IMR-90 (cell line): ENCODE measurements around the gene CLP1. TPM values are rescaled to one million over a fixed set of nuclear protein-coding genes. Genes with fewer than 3 reads are reported as not detected.

Experiments
- ATAC-seq: fragments of 200-7000 bp; cut with Tn5 transposase; 2 replicates; pipeline ENCODE4 v1.9.1; 2020; ENCODE audit warnings: low read depth, mild to moderate bottlenecking, moderate library complexity
- BruUV-seq: library from RNA; stranded (reverse); fragments of 400-500 nt; replicated peaks from 2 replicates; lab custom pipeline; 2021; lab: Mats Ljungman, UMichigan
- CTCF ChIA-PET: fragments of 300-600 bp; formaldehyde crosslinking; extraction: SDS; loops from one replicate; lab custom pipeline; 2021; ENCODE audit warnings: antibody characterized with exemption; lab: Yijun Ruan, JAX
- POLR2A ChIA-PET: fragments of 300-600 bp; sonication (Branson Sonifier 250); formaldehyde crosslinking; loops from one replicate; lab custom pipeline; 2022; ENCODE audit warnings: antibody characterized with exemption; ENCODE audit not compliant: unreplicated experiment; lab: Charles Lee
- DNase-seq: peaks from one replicate; pipeline ENCODE4 v3.0.0; 2013
- H2AFZ ChIP-seq: replicated peaks from 2 replicates; pipeline ENCODE3; 2013; ENCODE audit warnings: low read length, mild to moderate bottlenecking; ENCODE audit not compliant: poor library complexity
- H2AK5ac ChIP-seq: 2 replicates; pipeline ENCODE4 v1.6.1; 2013; ENCODE audit warnings: low read depth, low read length, inconsistent platforms
- H2AK9ac ChIP-seq: replicated peaks from 2 replicates; pipeline ENCODE3; 2013; ENCODE audit warnings: mild to moderate bottlenecking, low read depth, low read length, moderate library complexity; ENCODE audit not compliant: poor library complexity
- H2BK120ac ChIP-seq: 2 replicates; pipeline ENCODE4 v1.6.1; 2013; ENCODE audit warnings: low read depth, low read length, inconsistent platforms
- H2BK15ac ChIP-seq: 3 replicates; pipeline ENCODE4 v1.6.1; 2013; ENCODE audit warnings: low read depth, low read length, inconsistent platforms
- H2BK20ac ChIP-seq: 2 replicates; pipeline ENCODE4 v1.6.1; 2013; ENCODE audit warnings: low read depth, mild to moderate bottlenecking, inconsistent platforms, low read length, moderate library complexity
- H2BK5ac ChIP-seq: 2 replicates; pipeline ENCODE4 v1.6.1; 2013; ENCODE audit warnings: mild to moderate bottlenecking, low read depth, low read length, inconsistent platforms; ENCODE audit not compliant: poor library complexity, severe bottlenecking
- H3K14ac ChIP-seq: replicated peaks from 2 replicates; pipeline ENCODE4 v1.6.1; 2013; ENCODE audit warnings: low read depth, low read length, inconsistent platforms
- H3K18ac ChIP-seq: 2 replicates; pipeline ENCODE4 v1.6.1; 2013; ENCODE audit warnings: low read depth, low read length, control low read depth
- H3K23ac ChIP-seq: 2 replicates; pipeline ENCODE4 v1.6.1; 2013; ENCODE audit warnings: low read depth, low read length, inconsistent platforms
- H3K27ac ChIP-seq: 2 replicates; pipeline ENCODE4 v1.5.1; 2013; ENCODE audit warnings: mild to moderate bottlenecking, control low read depth, low read length; ENCODE audit not compliant: insufficient read depth
- H3K27me3 ChIP-seq: 2 replicates; pipeline ENCODE4 v1.6.1; 2013; ENCODE audit warnings: low read length; ENCODE audit not compliant: control insufficient read depth, insufficient read depth
- H3K36me3 ChIP-seq: 2 replicates; pipeline ENCODE4 v1.6.1; 2013; ENCODE audit warnings: low read length, mixed read lengths; ENCODE audit not compliant: control insufficient read depth, insufficient read depth
- H3K4ac ChIP-seq: 2 replicates; pipeline ENCODE4 v1.6.1; 2013; ENCODE audit warnings: low read depth, low read length, inconsistent platforms
- H3K4me1 ChIP-seq: 2 replicates; pipeline ENCODE4 v1.6.1; 2013; ENCODE audit warnings: low read length, mixed read lengths; ENCODE audit not compliant: control insufficient read depth, insufficient read depth
- H3K4me2 ChIP-seq: 2 replicates; pipeline ENCODE4 v1.6.1; 2013; ENCODE audit warnings: low read depth, mild to moderate bottlenecking, control low read depth, low read length, moderate library complexity
- H3K4me3 ChIP-seq: 2 replicates; pipeline ENCODE4 v1.5.1; 2013; ENCODE audit warnings: low read depth, mild to moderate bottlenecking, control low read depth, low read length, moderate library complexity; ENCODE audit not compliant: insufficient read depth
- H3K56ac ChIP-seq: 2 replicates; pipeline ENCODE4 v1.6.1; 2013; ENCODE audit warnings: low read length, inconsistent platforms; ENCODE audit not compliant: insufficient read depth; ENCODE audit errors: extremely low read depth
- H3K79me1 ChIP-seq, 2 experiments: 2 replicates each; pipeline ENCODE4 v1.6.1; 2013; ENCODE audit warnings: low read length in 2 of 2, inconsistent platforms in 1 of 2, low read depth in 1 of 2
- H3K9ac ChIP-seq: 2 replicates; pipeline ENCODE4 v1.6.1; 2013; ENCODE audit warnings: low read depth, low read length, control low read depth
- H3K9me1 ChIP-seq: 2 replicates; pipeline ENCODE4 v1.6.1; 2013; ENCODE audit warnings: low read length, inconsistent platforms; ENCODE audit not compliant: insufficient read depth
- H3K9me3 ChIP-seq: 2 replicates; pipeline ENCODE4 v1.6.1; 2013; ENCODE audit warnings: low read length; ENCODE audit not compliant: control insufficient read depth, insufficient read depth
- H4K20me1 ChIP-seq: 2 replicates; pipeline ENCODE4 v1.6.1; 2013; ENCODE audit warnings: low read length, inconsistent platforms; ENCODE audit not compliant: insufficient read depth
- H4K5ac ChIP-seq: 2 replicates; pipeline ENCODE4 v1.6.1; 2013; ENCODE audit warnings: mild to moderate bottlenecking, low read depth, low read length, control low read depth
- H4K8ac ChIP-seq, 2 experiments: 2 replicates each; pipeline ENCODE4 v1.6.1; 2013; ENCODE audit warnings: low read depth in 2 of 2, low read length in 2 of 2, control low read depth in 1 of 2, inconsistent platforms in 1 of 2
- H4K91ac ChIP-seq: 2 replicates; pipeline ENCODE4 v1.6.1; 2013; ENCODE audit warnings: low read depth, low read length, inconsistent platforms; ENCODE audit not compliant: insufficient read depth
- MXI1 ChIP-seq: IDR thresholded peaks from 2 replicates; pipeline ENCODE4 v1.6.1; 2012; ENCODE audit warnings: low read depth, mild to moderate bottlenecking, low read length, moderate library complexity, borderline replicate concordance
- NFE2L2 ChIP-seq: fragments of 150-350 bp; IDR thresholded peaks from 2 replicates; pipeline ENCODE4 v1.6.1; 2016; ENCODE audit warnings: low read depth, mild to moderate bottlenecking, low read length
- RAD21 ChIP-seq: IDR thresholded peaks from 2 replicates; pipeline ENCODE4 v1.6.1; 2012; ENCODE audit warnings: low read length, improper control_type of control experiment
- WGBS, 2 experiments: methylation state at CpG; one replicate each; pipeline versions ENCODE4 v1.1.5 to v1.1.7; 2013; ENCODE audit warnings: missing lambda C conversion rate in 2 of 2; ENCODE audit not compliant: insufficient read length in 1 of 2; ENCODE audit errors: extremely low coverage in 2 of 2; 5-methylcytosine and 5-hydroxymethylcytosine counted together
- dilution Hi-C: fragments of 300-500 bp; cut with HindIII; formaldehyde crosslinking; loops from one replicate; pipeline ENCODE4 v1.14.3; 2018; ENCODE audit warnings: low sequenced_read_pairs; ENCODE audit not compliant: unreplicated experiment
- in situ Hi-C: fragments of 300-500 bp; cut with MboI; formaldehyde crosslinking; loops from 3 replicates; pipeline ENCODE4 v1.14.3; 2019; ENCODE audit warnings: low sequenced_read_pairs, inconsistent platforms, mixed read lengths
- intact Hi-C: fragments of 100-400 bp; cut with micrococcal nuclease; formaldehyde crosslinking; loops from 2 replicates; pipeline ENCODE4 v1.10.0; 2022
- polyA plus RNA-seq, 3 experiments: library from polyadenylated mRNA; depleted of rRNA; stranded (reverse); fragments of >200 nt; gene quantifications; 2 replicates each; pipeline ENCODE4 v1.2.3, GENCODE V29; 2012; ENCODE audit warnings: low replicate concordance in 1 of 3
- total RNA-seq: library from RNA; depleted of rRNA; stranded (reverse); fragments of >200 nt; gene quantifications from 2 replicates; pipeline ENCODE4 v1.2.3, GENCODE V29; 2012

Gene CLP1
- total and polyA plus RNA-seq, 2 of the 4 experiments (the other 2 are of a cell fraction) = 16.5 to 24.0 TPM

GRCh38 chr11:57648801-57649735 lies 8.5 kb upstream of the CLP1 start:
- Histone ChIP-seq H3K27me3 (no peaks in the 10 kb centered on the region), H3K23ac (peak overlapping the region; percentile 55; the same call in 1 of the 2 replicates), H2BK20ac (no peak overlapping the region), H2BK15ac (no peak overlapping the region), H4K20me1 (peaks cover 45% of the 10 kb centered on the region), H2AK9ac (peak overlapping the region; percentile 53), H3K9ac (peak overlapping the region; percentile 79), H2AFZ (peak overlapping the region; percentile 12), H3K9me1 (0 out of 2 replicates have a peak, but pooled peaks cover 8% of the 10 kb centered on the region), H3K9me3 (no peaks in the 10 kb centered on the region), H3K4me3 (peak overlapping the region; percentile 67), H3K4me1 (peaks cover 24% of the 10 kb centered on the region), H3K4ac (no peak overlapping the region), H2AK5ac (peak overlapping the region; percentile 52), H3K36me3 (peaks cover 4% of the 10 kb centered on the region; the same call in 1 of the 2 replicates), H2BK5ac (no peak overlapping the region), H4K5ac (peak overlapping the region; percentile 59; the same call in 1 of the 2 replicates), H2BK120ac (no peak overlapping the region), H3K56ac (no peak overlapping the region), H3K18ac (peak overlapping the region; percentile 90), H4K91ac (no peak overlapping the region), H3K27ac (peak overlapping the region; percentile 5; the same call in 1 of the 2 replicates), H3K4me2 (peak overlapping the region; percentile 98), H4K8ac (0 out of 4 replicates have a peak overlapping the region, but pooled peaks of 1 of the 2 experiments have one; percentile 12), H3K79me1 (peaks cover 0 to 30% of the 10 kb centered on the region in 2 experiments; a peak in 2 of 4 replicates), H3K14ac (no peak overlapping the region)
- dilution Hi-C loops = no loop called here
- peak; percentile 8 for ATAC-seq
- DNase-seq = no peak
- BruUV-seq = no TSS peak
- ChIA-PET POLR2A (interaction anchor here (0.6 to 0.7 kb wide), 2 partner anchors 40 to 1572 kb away, joined by 3 read pairs; no protein-coding TSS in a partner anchor), CTCF (interaction anchor here (1.0 to 1.3 kb wide), 2 partner anchors 81 to 875 kb away, joined by 4 read pairs; partner anchors contain the start of gene UBE2L6)
- in situ Hi-C loops = loop anchor here (10.0 kb wide), 2 partner anchors 154 to 194 kb away; no protein-coding TSS in a partner anchor
- 3% methylated on average over 4 of the region's 23 CpGs; no CpG with 5 or more reads in 1 of the 2 experiments for WGBS, 2 experiments
- intact Hi-C loops = loop anchor here (5.0 kb wide), 1 partner anchor 873 kb away; no protein-coding TSS in a partner anchor
- no peak for TF ChIP-seq RAD21
- TF ChIP-seq MXI1 = peak; percentile 47; the same call in 1 of the 2 replicates
- TF ChIP-seq NFE2L2 = no peak
